Activated naive CD8-positive, alpha-beta T cell (primary cell): ENCODE results near the gene SLC35F4.
"Not testable (repeated sequence)": the region's sequence is repeated elsewhere in the genome, so short reads cannot be mapped to it uniquely, and the experiment has no call there.

Experiments used
- H3K27ac Mint-ChIP-seq: one replicate; pipeline ENCODE4 v1.8.0; 2021; ENCODE audit warnings: mixed read lengths
- H3K27me3 Mint-ChIP-seq: one replicate; pipeline ENCODE4 v1.8.0; 2021; ENCODE audit warnings: mixed read lengths
- H3K36me3 Mint-ChIP-seq: one replicate; pipeline ENCODE4 v1.8.0; 2021; ENCODE audit warnings: mixed read lengths
- H3K4me1 Mint-ChIP-seq: one replicate; pipeline ENCODE4 v1.8.0; 2021; ENCODE audit warnings: low read depth, mixed read lengths
- H3K4me3 Mint-ChIP-seq: one replicate; pipeline ENCODE4 v1.8.0; 2021; ENCODE audit warnings: mild to moderate bottlenecking, mixed read lengths
- H3K9me3 Mint-ChIP-seq: one replicate; pipeline ENCODE4 v1.8.0; 2021; ENCODE audit warnings: low read depth, mixed read lengths

Gene SLC35F4

DNA sequence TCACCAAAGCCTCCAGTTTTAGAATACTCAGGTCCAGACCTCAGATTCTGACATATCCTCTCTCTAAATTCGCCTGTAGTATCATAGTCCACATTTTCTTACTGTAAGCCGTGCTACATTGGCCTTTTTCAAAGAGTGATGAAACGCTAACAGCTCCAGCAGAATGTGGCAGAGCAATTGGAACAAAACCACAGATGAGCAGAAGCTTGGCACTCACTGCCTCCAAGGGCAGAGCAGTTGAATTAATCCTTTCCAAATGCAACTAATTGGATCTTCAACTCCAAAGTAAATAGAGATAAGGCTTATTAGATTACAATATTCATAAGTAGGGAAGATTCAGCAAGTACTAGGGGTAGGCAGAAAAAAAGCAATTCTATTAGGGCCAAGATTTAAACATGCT, 128.3 kb downstream of the SLC35F4 start:
- H3K27ac Mint-ChIP-seq: no peak overlapping the region
- H3K36me3 Mint-ChIP-seq: no peaks in the 10 kb centered on the region
- H3K4me3 Mint-ChIP-seq: no peak overlapping the region
- H3K9me3 Mint-ChIP-seq: peaks cover 4% of the 10 kb centered on the region
- peaks cover 5% of the 10 kb centered on the region for H3K27me3 Mint-ChIP-seq
- H3K4me1 Mint-ChIP-seq: no peaks in the 10 kb centered on the region

DNA sequence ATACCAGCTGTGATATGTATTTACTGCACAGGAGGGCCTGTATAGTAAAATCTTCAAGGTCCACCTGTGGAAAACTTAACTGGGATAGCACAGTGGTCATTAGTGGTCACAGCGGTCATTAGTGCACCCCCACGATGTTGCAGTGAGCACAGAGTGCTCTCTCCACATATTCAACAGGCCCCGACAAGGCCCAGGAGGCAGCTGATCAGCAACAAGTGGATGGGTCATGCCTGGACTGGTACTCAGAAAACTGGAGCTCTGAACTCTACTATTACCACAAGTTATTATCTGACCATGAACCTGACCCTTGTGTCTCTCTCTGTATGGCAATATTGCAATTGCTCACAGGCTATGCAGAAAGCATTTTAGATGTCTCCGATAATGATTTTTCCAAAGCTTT, 129.5 kb downstream of the SLC35F4 start:
- H3K27me3 Mint-ChIP-seq: peaks cover 3% of the 10 kb centered on the region
- H3K27ac Mint-ChIP-seq: no peak overlapping the region
- H3K36me3 Mint-ChIP-seq: no peaks in the 10 kb centered on the region
- H3K4me3 Mint-ChIP-seq: no peak overlapping the region
- no peaks in the 10 kb centered on the region for H3K4me1 Mint-ChIP-seq
- peaks cover 3% of the 10 kb centered on the region for H3K9me3 Mint-ChIP-seq

DNA sequence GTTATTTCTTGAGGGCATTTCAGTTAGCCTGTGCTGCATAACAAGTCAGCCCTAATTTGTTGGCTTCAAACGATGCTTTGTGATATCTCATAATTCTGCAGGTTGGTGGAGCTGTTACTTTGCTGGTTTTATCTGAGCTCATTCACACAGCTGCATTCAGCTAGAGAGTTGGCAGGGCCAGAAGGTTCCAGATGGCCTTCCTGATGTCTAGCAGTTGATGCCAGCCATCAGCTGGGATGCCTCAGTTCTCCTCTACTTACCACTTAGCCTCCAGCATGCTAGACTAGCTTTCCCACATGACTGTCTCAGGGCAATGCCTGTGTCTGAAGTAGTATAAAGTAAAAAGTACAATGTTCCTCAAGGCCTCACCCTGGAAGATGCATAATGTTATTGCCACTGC, 130.6 kb downstream of the SLC35F4 start:
- Mint-ChIP-seq H3K4me1 (no peaks in the 10 kb centered on the region), H3K4me3 (no peak overlapping the region), H3K36me3 (no peaks in the 10 kb centered on the region), H3K27me3 (peaks cover 4% of the 10 kb centered on the region), H3K27ac (no peak overlapping the region), H3K9me3 (no peaks in the 10 kb centered on the region)

DNA sequence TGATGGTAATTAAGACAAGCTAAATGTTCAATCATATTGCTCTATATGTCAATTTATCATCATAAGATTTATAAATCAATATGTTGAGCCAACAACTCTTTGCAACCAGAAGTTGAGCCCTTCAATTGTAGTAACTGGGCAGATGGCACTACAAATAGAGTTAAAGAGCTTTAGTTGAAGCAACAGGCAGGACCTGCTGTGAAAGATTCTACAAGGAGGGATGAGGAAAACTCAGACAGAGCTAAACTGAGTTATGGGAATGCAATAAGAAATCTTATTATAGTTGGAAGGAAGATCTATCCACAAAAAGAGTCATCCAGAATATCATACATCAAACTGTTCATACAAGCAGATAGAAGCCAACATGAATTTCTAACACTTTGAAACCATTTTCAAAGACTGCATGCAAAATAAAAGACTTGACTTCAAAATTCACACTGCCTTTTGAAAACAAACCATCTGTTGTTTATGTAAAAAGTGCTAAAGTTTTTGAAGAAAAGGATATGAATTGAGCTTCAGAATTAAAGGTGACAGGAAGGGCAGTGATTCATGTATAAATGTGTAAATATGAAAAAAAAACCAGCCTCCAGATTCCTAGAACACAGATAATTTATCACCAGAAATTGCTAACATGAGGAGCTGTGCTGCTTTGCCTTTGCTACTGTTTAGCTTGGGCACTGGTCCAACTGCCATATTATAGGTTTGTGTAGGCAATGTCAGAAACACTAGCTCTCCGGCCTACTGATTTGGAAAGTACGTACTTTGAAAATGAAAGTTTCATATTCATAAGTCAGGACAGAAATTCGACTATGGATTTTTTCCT, 133.2 kb downstream of the SLC35F4 start:
- H3K27me3 Mint-ChIP-seq: peaks cover 7% of the 10 kb centered on the region
- no peak overlapping the region for H3K4me3 Mint-ChIP-seq
- no peaks in the 10 kb centered on the region for H3K9me3 Mint-ChIP-seq
- H3K4me1 Mint-ChIP-seq: no peaks in the 10 kb centered on the region
- H3K36me3 Mint-ChIP-seq: no peaks in the 10 kb centered on the region
- H3K27ac Mint-ChIP-seq: no peak overlapping the region

DNA sequence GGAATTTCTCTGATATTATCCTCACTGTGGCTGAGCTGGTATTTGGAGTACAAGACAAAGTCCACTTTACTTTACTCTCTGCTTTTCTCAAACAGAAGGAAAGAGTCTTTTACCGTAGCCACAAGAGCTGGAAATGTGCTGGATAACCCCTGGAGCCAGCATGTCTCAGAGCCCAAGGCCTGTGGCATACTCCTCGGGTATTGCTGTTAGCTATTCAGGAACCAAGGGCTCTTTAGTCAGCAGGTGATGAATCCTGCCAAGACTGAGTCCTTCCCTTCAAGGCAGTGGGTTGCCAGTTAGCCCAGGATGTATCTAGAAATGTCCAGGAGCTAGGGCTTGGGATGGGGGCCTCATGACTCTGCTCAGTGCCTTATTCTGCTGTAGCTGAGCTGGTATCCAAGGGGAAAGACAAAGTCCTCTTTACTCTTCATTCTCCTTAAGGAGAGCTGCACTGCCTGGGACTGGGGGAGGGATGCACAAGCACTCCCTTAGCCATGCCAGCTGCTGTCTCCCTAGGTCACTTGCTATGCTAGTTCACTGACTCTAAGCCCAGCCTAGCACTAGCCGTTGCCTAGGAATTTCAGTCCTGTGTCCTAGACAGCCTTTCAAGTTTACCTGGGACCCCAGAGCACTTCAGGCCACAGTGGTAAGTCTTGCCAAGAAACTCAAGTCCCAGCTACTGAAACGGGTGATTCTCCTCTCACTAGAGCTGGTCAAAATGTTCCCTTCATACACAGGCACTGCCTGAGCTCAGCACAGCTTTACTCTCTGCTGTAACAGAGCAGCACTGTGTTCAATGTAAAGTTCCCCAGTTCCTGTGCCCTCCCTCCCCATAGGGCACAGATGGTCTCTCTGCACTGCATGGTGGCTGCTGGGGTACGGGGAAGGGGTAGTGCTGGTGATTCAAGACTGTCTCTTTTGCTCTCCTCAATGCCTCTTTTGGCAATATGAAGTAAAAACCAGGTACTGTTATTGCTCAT, 136.4 kb downstream of the SLC35F4 start:
- H3K27me3 Mint-ChIP-seq: peaks cover 7% of the 10 kb centered on the region
- H3K4me1 Mint-ChIP-seq: no peaks in the 10 kb centered on the region
- H3K27ac Mint-ChIP-seq: no peak overlapping the region
- H3K4me3 Mint-ChIP-seq: no peak overlapping the region
- no peaks in the 10 kb centered on the region for H3K36me3 Mint-ChIP-seq
- H3K9me3 Mint-ChIP-seq: peaks cover 3% of the 10 kb centered on the region

DNA sequence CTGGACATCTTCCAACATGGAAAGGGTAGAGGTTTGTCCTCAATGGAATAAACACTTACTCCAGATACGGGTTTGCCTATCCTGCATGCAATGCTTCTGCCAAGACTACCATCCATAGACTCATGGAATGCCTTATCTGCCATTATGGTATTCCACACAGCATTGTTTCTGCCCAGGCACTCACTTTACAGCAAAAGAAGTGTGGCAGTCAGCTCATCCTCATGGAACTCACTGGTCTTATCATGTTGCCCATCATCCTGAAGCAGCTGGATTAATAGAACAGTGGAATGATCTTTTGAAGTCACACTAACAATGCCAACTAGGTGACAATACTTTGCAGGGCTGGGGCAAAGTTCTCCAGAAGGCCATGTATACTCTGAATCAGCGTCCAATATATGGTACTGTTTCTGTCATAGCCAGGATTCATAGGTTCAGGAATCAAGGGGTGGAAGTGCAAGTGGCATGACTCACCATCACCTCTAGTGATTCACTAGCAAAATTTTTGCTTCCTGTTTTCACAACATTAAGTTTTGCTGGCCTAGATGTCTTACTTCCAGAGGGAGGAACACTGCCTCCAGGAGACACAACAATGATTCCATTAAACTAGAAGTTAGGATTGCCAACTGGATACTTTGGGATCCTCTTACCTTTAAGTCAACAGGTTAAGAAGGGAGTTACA, 140.4 kb downstream of the SLC35F4 start:
- Mint-ChIP-seq H3K4me1 (no peaks in the 10 kb centered on the region), H3K9me3 (peaks cover 7% of the 10 kb centered on the region), H3K27ac (no peak overlapping the region), H3K27me3 (peaks cover 4% of the 10 kb centered on the region), H3K4me3 (no peak overlapping the region), H3K36me3 (no peaks in the 10 kb centered on the region)

DNA sequence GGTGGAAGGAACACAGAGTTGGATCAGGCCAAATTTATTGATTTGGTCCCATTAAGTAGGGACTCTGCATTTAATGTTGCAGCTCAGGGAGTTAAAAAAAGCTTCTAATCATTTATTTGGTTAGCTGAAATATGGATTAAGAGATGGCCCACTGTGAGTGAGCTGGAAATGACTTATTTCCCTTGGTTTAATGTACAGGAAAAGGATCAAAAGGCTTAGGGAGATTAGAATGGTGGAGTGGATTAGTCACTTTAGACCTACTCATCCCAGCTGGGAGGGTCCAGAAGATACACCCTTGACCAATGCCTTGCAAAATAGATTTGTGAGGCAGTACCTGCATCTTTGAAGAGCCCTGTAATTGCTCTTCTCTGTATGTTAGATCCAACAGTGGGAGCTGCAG, 143.8 kb downstream of the SLC35F4 start:
- not testable (repeated sequence) for H3K9me3 Mint-ChIP-seq, H3K27me3 Mint-ChIP-seq, H3K27ac Mint-ChIP-seq, H3K4me3 Mint-ChIP-seq, H3K4me1 Mint-ChIP-seq, H3K36me3 Mint-ChIP-seq

DNA sequence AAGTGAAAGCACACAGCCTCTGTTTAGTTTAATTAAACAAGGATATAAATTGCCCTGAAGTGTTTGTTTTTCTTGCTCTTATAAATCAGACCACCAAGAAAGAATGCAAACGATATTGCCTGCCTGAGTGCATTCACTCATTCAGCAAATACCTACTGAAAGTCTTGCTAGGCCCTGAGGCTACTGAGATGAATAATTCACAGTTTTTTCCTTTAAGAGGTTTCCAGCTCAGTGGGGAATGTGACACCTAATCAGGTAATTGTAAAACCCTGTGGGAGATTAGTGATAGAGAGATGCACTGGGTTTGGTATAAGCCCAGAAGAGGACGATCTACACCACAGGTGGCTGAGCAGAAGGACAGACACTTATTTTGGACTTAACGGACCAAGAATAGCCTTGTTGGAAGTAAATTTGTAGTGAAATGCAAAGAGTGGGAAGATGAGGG, 151.4 kb downstream of the SLC35F4 start:
- no peaks in the 10 kb centered on the region for H3K36me3 Mint-ChIP-seq
- H3K27me3 Mint-ChIP-seq: no peaks in the 10 kb centered on the region
- H3K9me3 Mint-ChIP-seq: no peaks in the 10 kb centered on the region
- no peak overlapping the region for H3K4me3 Mint-ChIP-seq
- H3K27ac Mint-ChIP-seq: no peak overlapping the region
- H3K4me1 Mint-ChIP-seq: no peaks in the 10 kb centered on the region

DNA sequence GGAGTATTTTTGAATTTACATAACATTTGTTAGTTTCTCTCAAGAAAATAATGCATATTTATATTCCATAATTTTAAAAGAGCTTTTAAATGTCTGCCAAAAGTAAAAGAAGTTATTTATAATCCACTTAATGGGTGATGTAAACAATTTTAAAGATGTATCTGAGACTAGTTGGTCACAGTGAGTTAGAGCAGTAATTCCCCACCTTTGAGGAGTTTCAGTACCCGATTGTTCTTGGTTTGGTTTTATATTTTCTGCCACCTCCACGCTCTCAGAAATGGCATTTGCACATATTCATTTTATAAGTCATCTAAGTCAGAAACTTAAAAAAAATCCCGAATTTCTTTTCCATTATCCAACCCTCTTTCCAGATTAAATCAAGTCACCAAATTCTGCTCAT, 153.2 kb downstream of the SLC35F4 start:
- H3K9me3 Mint-ChIP-seq: peaks cover 4% of the 10 kb centered on the region
- H3K4me1 Mint-ChIP-seq: no peaks in the 10 kb centered on the region
- no peak overlapping the region for H3K27ac Mint-ChIP-seq
- H3K27me3 Mint-ChIP-seq: no peaks in the 10 kb centered on the region
- H3K4me3 Mint-ChIP-seq: no peak overlapping the region
- no peaks in the 10 kb centered on the region for H3K36me3 Mint-ChIP-seq

DNA sequence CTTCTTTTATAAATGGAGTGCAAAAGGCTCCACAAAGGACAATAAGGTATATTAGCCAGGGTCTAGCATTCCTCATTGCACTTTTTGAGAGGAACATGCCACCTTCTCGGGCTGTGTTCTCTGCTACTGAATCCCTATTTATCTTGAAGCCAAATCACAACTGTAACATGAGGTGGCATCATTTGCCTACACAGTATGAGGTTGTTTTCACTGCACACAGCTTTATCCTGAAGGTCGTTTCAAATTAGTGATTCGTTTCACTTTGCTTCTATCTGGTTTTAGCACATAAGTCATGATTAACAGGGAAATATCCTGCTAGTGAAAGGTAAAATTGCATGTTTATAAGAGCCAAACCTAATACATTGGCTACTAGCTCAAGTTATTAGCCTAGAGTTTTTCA, 153.8 kb downstream of the SLC35F4 start:
- Mint-ChIP-seq H3K27me3 (no peaks in the 10 kb centered on the region), H3K4me3 (no peak overlapping the region), H3K36me3 (no peaks in the 10 kb centered on the region), H3K27ac (no peak overlapping the region), H3K9me3 (peaks cover 4% of the 10 kb centered on the region), H3K4me1 (no peaks in the 10 kb centered on the region)

DNA sequence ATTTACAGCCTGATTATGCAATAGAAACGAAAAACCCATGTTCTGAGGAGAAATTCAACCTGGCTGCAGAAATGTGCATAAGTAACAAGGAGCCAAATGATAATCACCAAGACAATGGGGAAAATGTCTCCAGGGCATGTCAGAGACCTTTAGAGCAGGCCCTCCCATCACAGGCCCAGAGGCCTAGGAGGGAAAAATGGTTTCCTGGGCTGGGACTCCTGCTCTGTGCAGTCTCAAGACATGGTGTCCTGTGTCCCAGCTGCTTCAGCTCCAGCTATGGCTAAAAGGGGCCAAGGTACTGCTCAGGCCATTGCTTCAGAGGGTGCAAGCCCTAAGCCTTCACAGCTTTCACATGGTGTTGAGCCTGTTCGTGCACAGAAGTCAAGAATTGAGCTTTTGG, 156.0 kb downstream of the SLC35F4 start:
- Mint-ChIP-seq H3K4me3 (no peak overlapping the region), H3K27ac (no peak overlapping the region), H3K9me3 (peaks cover 4% of the 10 kb centered on the region), H3K27me3 (no peaks in the 10 kb centered on the region), H3K36me3 (no peaks in the 10 kb centered on the region), H3K4me1 (no peaks in the 10 kb centered on the region)

DNA sequence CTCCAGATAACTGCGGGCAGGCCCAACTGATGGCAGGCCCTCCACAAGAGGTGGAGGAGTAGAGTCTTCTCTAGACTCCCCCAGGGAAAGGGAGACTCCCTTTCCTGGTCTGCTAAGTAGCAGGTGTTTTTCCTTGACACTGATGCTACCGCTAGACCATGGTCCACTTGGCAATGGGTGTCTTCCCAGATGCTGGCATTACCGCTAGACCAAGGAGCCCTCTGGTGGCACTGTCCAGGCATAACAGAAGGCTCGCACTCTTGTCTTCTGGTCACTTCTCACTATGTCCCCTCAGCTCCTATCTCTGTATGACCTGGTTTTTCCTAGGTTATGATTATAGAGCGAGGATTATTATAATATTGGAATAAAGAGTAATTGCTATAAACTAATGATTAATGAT, 156.8 kb downstream of the SLC35F4 start:
- not testable (repeated sequence) for H3K27me3 Mint-ChIP-seq, H3K4me1 Mint-ChIP-seq, H3K27ac Mint-ChIP-seq, H3K36me3 Mint-ChIP-seq, H3K9me3 Mint-ChIP-seq, H3K4me3 Mint-ChIP-seq

DNA sequence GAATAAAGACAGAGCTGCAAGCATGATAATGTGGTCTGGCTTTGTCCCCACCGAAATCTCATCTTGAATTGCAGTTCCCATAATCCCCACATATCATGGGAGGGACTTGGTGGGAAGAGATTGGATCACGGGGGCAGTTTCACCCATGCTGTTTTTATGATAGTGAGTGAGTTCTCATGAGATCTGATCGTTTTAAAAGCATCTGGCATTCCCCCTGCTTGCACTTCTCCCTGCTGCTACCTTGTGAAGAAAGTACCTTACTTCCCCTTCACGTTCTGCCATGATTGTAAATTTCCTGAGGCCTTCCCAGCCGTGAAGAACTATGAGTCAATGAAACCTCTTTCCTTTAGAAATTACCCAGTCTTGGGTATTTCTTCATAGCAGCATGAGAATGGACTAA, 158.7 kb downstream of the SLC35F4 start:
- Mint-ChIP-seq H3K36me3 (no peaks in the 10 kb centered on the region), H3K9me3 (peaks cover 4% of the 10 kb centered on the region), H3K4me3 (no peak overlapping the region), H3K27ac (no peak overlapping the region), H3K4me1 (no peaks in the 10 kb centered on the region), H3K27me3 (no peaks in the 10 kb centered on the region)

DNA sequence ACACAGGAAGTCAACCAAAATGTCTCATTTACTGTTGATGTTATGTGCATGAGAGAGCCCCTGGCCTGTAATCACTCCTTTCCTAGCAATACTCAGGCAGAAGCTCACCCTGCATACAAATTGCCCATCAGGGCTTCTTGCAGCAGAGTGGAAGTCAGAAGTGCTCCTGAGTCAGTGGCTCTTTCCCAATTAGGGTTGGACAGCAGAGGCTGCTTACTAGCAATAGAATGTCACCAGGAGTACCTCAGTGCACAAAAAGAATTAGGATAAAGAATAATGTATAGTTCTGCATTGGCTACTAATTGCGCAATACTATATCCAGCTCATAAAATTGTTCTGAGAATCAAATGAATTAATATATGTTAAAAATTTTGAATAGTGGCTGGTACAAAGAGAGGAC, 161.1 kb downstream of the SLC35F4 start:
- Mint-ChIP-seq H3K27me3 (no peaks in the 10 kb centered on the region), H3K27ac (no peak overlapping the region), H3K4me3 (no peak overlapping the region), H3K36me3 (no peaks in the 10 kb centered on the region), H3K9me3 (peaks cover 4% of the 10 kb centered on the region), H3K4me1 (no peaks in the 10 kb centered on the region)

DNA sequence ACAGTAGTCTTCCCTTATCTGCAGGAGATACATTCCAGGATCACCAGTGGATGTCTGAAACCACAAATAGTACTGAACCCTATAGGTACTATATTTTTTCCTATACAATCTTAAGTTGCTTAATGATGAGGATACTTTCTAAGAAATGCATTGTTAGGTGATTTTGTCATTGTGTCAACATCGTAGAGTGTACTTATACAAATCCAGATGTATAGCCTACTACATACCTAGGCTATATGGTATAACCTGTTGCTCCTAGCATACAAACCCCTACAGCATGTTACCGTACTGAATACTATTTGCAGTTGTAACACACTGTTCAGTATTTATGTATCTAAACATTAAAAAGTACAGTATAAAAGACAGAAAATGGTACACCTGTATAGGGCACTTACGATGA, 165.9 kb downstream of the SLC35F4 start:
- H3K4me3 Mint-ChIP-seq: no peak overlapping the region
- H3K4me1 Mint-ChIP-seq: no peaks in the 10 kb centered on the region
- no peaks in the 10 kb centered on the region for H3K27me3 Mint-ChIP-seq
- H3K9me3 Mint-ChIP-seq: no peaks in the 10 kb centered on the region
- no peak overlapping the region for H3K27ac Mint-ChIP-seq
- no peaks in the 10 kb centered on the region for H3K36me3 Mint-ChIP-seq
